Coronary artery (tissue), 2 donors: Measurements from ENCODE around the gene C3orf70.
A peak's percentile ranks its signal among the peaks of the same experiment; 100 is the strongest.

ENCODE experiments used
- DNase-seq: peaks from one replicate; pipeline ENCODE4 v3.0.0-alpha.2; 2017; ENCODE audit warnings: low spot score
- H3K27ac ChIP-seq, 2 donors: fragments of 200-600 bp; sonication (generic); one replicate each; pipeline ENCODE4 v1.5.1; 2016 to 2019
- H3K4me3 ChIP-seq: fragments of 200-600 bp; sonication (generic); 2 replicates; pipeline ENCODE4 v1.5.1; 2016; ENCODE audit warnings: mild to moderate bottlenecking, moderate library complexity
- TF ChIP-seq, protein P1 (sequence below): fragments of 200-600 bp; sonication (generic); IDR thresholded peaks from one replicate; pipeline ENCODE4 v1.5.1; 2019; ENCODE audit warnings: antibody characterized with exemption

Gene C3orf70

DNA sequence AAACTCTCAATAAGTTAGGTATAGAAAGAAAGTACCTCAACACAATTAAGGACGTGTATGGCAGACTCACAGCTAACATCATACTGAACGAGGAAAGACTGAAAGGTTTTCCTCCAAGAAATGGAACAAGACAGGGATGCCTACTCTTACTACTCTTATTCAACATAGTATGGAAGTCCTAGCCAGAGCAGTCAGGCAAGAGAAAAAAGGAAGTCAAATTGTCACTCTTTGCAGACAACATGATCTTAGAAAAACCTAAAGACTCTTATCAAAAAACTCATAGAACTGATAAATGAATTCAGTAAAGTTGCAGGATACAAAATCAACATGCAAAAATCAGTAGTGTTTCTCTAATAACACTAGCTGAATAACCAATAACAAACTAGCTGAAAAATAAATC lies 96.0 kb downstream of the C3orf70 start:
- H3K27ac ChIP-seq: no peak overlapping the region
- DNase-seq: no peak
- TF ChIP-seq, protein P1, sequence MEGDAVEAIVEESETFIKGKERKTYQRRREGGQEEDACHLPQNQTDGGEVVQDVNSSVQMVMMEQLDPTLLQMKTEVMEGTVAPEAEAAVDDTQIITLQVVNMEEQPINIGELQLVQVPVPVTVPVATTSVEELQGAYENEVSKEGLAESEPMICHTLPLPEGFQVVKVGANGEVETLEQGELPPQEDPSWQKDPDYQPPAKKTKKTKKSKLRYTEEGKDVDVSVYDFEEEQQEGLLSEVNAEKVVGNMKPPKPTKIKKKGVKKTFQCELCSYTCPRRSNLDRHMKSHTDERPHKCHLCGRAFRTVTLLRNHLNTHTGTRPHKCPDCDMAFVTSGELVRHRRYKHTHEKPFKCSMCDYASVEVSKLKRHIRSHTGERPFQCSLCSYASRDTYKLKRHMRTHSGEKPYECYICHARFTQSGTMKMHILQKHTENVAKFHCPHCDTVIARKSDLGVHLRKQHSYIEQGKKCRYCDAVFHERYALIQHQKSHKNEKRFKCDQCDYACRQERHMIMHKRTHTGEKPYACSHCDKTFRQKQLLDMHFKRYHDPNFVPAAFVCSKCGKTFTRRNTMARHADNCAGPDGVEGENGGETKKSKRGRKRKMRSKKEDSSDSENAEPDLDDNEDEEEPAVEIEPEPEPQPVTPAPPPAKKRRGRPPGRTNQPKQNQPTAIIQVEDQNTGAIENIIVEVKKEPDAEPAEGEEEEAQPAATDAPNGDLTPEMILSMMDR: no peak
- no peak overlapping the region for H3K4me3 ChIP-seq

DNA sequence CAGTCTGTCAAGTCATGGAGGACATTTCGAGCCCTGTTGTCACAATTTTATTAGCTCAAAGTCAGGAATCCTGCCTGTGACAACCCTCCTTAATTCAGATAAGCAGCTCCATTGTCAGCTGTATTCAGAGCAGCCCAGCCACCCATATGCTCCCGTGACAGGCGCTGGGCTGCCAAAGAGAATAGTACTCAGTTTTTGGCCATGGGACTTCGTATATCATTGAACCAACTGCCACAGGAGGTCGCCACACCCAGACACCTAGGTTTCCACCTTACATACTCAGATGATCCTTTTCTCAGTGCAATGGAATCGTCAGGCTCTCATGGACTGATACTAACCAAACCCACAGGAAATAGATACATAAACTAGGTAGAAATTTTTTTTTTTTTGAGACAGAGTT lies 100.2 kb downstream of the C3orf70 start:
- DNase-seq: no peak
- TF ChIP-seq, protein P1: no peak
- Histone ChIP-seq H3K27ac (no peak overlapping the region), H3K4me3 (no peak overlapping the region)

DNA sequence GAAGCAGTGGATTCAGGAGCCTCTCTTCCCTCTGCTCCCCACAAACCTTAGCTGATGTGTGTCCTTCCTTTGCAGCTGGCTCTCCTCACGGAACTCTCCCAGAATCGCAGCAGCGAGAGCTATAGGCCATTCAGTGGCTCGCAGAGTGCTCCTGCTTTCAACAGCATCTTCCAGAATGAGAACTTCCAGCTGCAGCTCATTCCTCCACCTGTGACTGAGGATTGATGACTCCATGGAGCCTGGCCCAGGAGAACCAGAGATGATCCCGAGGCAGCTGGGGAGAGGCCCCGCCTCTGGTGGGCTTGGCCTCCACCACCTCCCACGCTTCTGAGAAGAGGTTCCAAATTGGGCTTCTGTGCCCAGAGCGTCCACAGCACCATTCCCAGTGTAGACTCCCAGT lies 101.1 kb downstream of the C3orf70 start:
- H3K27ac ChIP-seq: no peak overlapping the region
- no peak for DNase-seq
- H3K4me3 ChIP-seq: no peak overlapping the region
- TF ChIP-seq, protein P1: no peak

DNA sequence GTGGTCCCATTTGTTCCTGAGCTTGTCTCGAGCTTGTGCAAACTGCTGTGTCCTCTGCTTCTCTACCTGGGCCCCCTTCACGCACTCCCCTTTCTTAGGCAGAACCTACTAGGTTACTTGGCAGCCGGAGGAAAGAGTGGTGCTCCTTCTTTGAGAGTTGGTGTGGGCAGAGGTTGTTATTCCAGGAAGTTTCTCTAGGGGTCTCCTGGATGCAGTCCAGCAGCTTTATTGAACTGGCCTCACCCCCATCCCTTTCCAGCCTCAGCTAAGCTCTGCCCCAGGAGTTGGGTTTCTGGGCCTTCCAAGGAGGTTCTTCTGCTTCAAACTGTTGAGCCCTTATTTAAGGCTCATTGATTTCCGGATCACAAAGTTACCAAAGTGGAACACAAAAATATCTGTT lies 103.2 kb downstream of the C3orf70 start:
- TF ChIP-seq, protein P1: no peak
- no peak for DNase-seq
- no peak overlapping the region for H3K27ac ChIP-seq
- H3K4me3 ChIP-seq: no peak overlapping the region

DNA sequence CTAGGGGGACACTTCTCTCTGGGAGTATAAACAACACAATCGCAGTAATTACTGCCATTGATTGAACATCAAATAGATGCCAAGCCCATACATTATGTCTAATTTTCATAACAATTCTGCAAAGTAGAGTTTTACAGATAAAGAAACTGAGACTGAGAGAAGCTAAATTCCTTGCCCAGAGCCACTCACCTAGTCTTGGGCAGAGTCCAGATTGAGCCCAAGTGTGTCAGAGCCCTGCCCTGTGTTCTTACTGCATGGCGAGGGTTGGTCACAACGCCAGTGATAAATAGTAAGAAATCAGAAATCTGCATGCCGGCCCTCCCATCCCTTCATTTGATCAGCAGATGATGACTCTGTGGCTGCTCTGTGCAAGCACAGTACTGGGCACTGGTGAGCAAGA lies 106.3 kb downstream of the C3orf70 start:
- H3K4me3 ChIP-seq: no peak overlapping the region
- H3K27ac ChIP-seq: peak overlapping the region in 1 of 2 donors; percentile 61
- DNase-seq: no peak
- TF ChIP-seq, protein P1: no peak

DNA sequence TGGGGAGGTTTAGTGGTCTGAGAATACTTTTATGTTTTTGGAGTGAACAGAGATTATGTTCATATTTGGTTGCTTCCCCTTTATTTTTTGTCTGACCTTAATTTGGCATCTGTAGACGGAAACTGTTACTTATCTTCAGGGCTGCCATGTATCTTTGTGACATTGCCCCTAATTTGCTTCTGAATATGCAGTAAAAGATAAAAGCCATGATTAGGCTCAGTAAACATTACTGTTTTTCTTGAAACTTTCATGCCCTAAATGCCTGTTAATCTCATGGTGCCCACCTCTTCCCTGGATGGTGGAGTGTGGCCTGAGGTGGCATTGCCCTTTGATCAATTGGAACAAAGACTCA lies 106.7 kb downstream of the C3orf70 start:
- Histone ChIP-seq H3K4me3 (no peak overlapping the region), H3K27ac (peak overlapping the region in 1 of 2 donors; percentile 61)
- TF ChIP-seq, protein P1: no peak
- no peak for DNase-seq

DNA sequence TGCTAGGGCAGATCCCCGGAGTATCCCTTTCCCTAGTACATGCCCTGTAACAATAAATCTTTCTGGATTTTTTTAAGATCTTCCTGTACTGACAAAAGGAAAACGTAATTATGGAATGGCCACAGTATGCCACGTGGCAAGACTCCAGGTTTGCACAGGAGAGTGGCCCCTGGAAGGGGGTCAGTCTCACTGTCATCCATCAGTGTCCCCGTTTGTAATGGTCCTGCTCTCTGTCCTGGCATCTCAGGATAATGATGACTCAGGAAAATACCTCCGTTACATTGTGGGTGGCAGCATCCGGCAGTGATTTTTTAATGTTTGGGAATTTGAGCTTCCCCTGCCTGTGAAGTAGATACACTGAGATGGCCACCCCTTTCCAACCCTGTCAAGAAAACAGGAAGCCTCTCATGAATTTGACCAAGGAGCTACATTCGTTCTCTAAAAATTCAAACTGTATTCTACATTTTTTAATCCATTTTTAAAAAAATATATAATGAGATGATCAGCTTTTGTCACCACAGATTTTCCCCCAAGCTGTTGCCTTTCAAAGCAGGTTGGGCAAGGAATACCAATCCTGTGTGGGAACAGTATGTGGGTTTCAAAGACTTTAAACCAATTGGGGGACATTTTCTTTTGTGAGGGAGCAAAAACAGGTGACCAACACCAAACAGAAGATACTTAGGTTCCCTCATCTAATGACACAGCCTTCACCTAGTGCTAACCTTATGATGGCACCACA lies 110.4 kb downstream of the C3orf70 start:
- no peak for DNase-seq
- no peak overlapping the region for H3K27ac ChIP-seq
- no peak overlapping the region for H3K4me3 ChIP-seq
- TF ChIP-seq, protein P1: no peak
